PFSK-1 (cell line): Measurements from ENCODE around the gene CLIC4.
A peak's percentile ranks its signal among the peaks of the same experiment; 100 is the strongest.

ENCODE experiments used
- FOXP2 ChIP-seq: optimal IDR thresholded peaks from 2 replicates; pipeline ENCODE3; 2011; ENCODE audit warnings: borderline replicate concordance, control low read depth, inconsistent platforms; ENCODE audit not compliant: insufficient read depth; ENCODE audit errors: extremely low read length, extremely low read depth
- POLR2AphosphoS5 ChIP-seq: IDR thresholded peaks from 2 replicates; pipeline ENCODE4 v1.6.1; 2012; ENCODE audit warnings: low read depth, mild to moderate bottlenecking, control low read depth, low read length, moderate library complexity
- SIN3A ChIP-seq: IDR thresholded peaks from 2 replicates; pipeline ENCODE4 v1.6.1; 2012; ENCODE audit warnings: mild to moderate bottlenecking, low read length, moderate library complexity, borderline replicate concordance; ENCODE audit not compliant: insufficient read depth
- TAF1 ChIP-seq: IDR thresholded peaks from 2 replicates; pipeline ENCODE4 v1.6.1; 2012; ENCODE audit warnings: low read length, control low read depth, borderline replicate concordance; ENCODE audit not compliant: insufficient read depth
- TF ChIP-seq, protein P1 (sequence below), 2 experiments: IDR thresholded peaks; 2 replicates each; pipeline versions ENCODE4 v1.6.1 to v1.8.0; 2011 to 2012; ENCODE audit warnings: low read depth in 2 of 2, low read length in 2 of 2, control low read depth in 1 of 2, inconsistent platforms in 1 of 2, mild to moderate bottlenecking in 1 of 2, moderate library complexity in 1 of 2; ENCODE audit not compliant: insufficient read depth in 1 of 2

CLIC4 gene

GRCh38 chr1:24715658-24716057 is 29.6 kb upstream of the CLIC4 start:
- TF ChIP-seq SIN3A, result no peak
- no peak for TF ChIP-seq POLR2AphosphoS5

- no peak for TF ChIP-seq TAF1
Observed at GRCh38 chr1:24717887-24718650, 27.2 kb upstream of the CLIC4 start.

- TF ChIP-seq FOXP2 (peak; percentile 98), TAF1 (no peak), SIN3A (no peak), POLR2AphosphoS5 (no peak)
- TF ChIP-seq, protein P1, sequence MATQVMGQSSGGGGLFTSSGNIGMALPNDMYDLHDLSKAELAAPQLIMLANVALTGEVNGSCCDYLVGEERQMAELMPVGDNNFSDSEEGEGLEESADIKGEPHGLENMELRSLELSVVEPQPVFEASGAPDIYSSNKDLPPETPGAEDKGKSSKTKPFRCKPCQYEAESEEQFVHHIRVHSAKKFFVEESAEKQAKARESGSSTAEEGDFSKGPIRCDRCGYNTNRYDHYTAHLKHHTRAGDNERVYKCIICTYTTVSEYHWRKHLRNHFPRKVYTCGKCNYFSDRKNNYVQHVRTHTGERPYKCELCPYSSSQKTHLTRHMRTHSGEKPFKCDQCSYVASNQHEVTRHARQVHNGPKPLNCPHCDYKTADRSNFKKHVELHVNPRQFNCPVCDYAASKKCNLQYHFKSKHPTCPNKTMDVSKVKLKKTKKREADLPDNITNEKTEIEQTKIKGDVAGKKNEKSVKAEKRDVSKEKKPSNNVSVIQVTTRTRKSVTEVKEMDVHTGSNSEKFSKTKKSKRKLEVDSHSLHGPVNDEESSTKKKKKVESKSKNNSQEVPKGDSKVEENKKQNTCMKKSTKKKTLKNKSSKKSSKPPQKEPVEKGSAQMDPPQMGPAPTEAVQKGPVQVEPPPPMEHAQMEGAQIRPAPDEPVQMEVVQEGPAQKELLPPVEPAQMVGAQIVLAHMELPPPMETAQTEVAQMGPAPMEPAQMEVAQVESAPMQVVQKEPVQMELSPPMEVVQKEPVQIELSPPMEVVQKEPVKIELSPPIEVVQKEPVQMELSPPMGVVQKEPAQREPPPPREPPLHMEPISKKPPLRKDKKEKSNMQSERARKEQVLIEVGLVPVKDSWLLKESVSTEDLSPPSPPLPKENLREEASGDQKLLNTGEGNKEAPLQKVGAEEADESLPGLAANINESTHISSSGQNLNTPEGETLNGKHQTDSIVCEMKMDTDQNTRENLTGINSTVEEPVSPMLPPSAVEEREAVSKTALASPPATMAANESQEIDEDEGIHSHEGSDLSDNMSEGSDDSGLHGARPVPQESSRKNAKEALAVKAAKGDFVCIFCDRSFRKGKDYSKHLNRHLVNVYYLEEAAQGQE (IDR thresholded peaks at IDR 0.05; ENCODE audit: insufficient read depth in 1 of 2, low read depth in 2 of 2, low read length in 2 of 2), result peak in 1 of 2 experiments; percentile 46; a peak in 1 of 4 replicates
Observed at GRCh38 chr1:24720152-24720551, 25.1 kb upstream of the CLIC4 start.

DNA sequence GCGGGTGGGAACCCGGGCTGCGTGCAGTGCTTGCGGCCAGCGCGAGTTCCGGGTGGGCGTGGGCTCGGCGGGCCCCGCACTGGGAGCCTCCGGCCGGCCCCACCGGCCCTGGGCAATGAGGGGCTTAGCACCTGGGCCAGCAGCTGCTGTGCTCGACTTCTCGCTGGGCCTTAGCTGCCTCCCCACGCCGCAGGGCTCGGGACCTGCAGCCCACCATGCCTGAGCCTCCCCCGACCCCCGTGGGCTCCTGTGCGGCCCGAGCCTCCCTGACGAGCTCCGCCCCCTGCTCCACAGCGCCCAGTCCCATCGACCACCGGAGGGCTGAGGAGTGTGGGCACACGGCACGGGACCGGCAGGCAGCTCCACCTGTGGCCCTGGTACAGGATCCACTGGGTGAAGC is 23.7 kb upstream of the CLIC4 start:
- TF ChIP-seq POLR2AphosphoS5, result no peak
- TF ChIP-seq FOXP2, result no peak
- no peak for TF ChIP-seq SIN3A
- TF ChIP-seq, protein P1 (IDR thresholded peaks at IDR 0.05; ENCODE audit: insufficient read depth in 1 of 2, low read depth in 2 of 2, low read length in 2 of 2), result no peak
- TF ChIP-seq TAF1, result no peak

- TF ChIP-seq SIN3A (no peak), POLR2AphosphoS5 (0 out of 2 replicates have a peak, but pooled peaks have one; percentile 32), FOXP2 (no peak), TAF1 (0 out of 2 replicates have a peak, but pooled peaks have one; percentile 3)
- TF ChIP-seq, protein P1 (IDR thresholded peaks at IDR 0.05; ENCODE audit: insufficient read depth in 1 of 2, low read depth in 2 of 2, low read length in 2 of 2), result no peak; a peak in 1 of 4 replicates
Observed at GRCh38 chr1:24724345-24725208, 20.7 kb upstream of the CLIC4 start.

- TF ChIP-seq TAF1 (no peak), FOXP2 (no peak), SIN3A (peak; percentile 33; the same call in 1 of the 2 replicates)
Observed at GRCh38 chr1:24725209-24725651, 20.0 kb upstream of the CLIC4 start.
